HG03175 (cell line): Measurements from ENCODE around the gene ZNF438.

Source experiments
- ATAC-seq: cut with Tn5 transposase; IDR thresholded peaks from one replicate; pipeline ENCODE4 v1.9.1; 2021; ENCODE audit warnings: mild to moderate bottlenecking, moderate library complexity; ENCODE audit not compliant: unreplicated experiment

ZNF438 gene

GRCh38 chr10:30853066-30853465 lies 178.6 kb downstream of the ZNF438 start:
- no peak for ATAC-seq

GRCh38 chr10:30850776-30851175 lies 180.9 kb downstream of the ZNF438 start:
- ATAC-seq = no peak

- no peak for ATAC-seq
These were observed 182.2 kb downstream of the ZNF438 start for GRCh38 chr10:30849231-30850035.

- ATAC-seq = no peak
These were observed 183.2 kb downstream of the ZNF438 start for GRCh38 chr10:30848396-30849032.

- ATAC-seq = no peak
These were observed 184.0 kb downstream of the ZNF438 start for GRCh38 chr10:30847642-30848041.

GRCh38 chr10:30847199-30847598 lies 184.5 kb downstream of the ZNF438 start:
- no peak for ATAC-seq

- no peak for ATAC-seq
These were observed 185.0 kb downstream of the ZNF438 start for GRCh38 chr10:30846710-30847109.

GRCh38 chr10:30842894-30843293 lies 188.8 kb downstream of the ZNF438 start:
- no peak for ATAC-seq

- ATAC-seq = no peak
These were observed 189.5 kb downstream of the ZNF438 start for GRCh38 chr10:30842185-30842584.

- no peak for ATAC-seq
These were observed 191.1 kb downstream of the ZNF438 start for GRCh38 chr10:30840395-30841050.

GRCh38 chr10:30839652-30840051 lies 192.0 kb downstream of the ZNF438 start:
- no peak for ATAC-seq

- no peak for ATAC-seq
These were observed 195.3 kb downstream of the ZNF438 start for GRCh38 chr10:30836406-30836805.

GRCh38 chr10:30835146-30835545 lies 196.5 kb downstream of the ZNF438 start:
- no peak for ATAC-seq

GRCh38 chr10:30834651-30835050 lies 197.0 kb downstream of the ZNF438 start:
- ATAC-seq = no peak

- ATAC-seq = no peak
These were observed 197.5 kb downstream of the ZNF438 start for GRCh38 chr10:30834153-30834552.

- no peak for ATAC-seq
These were observed 198.1 kb downstream of the ZNF438 start for GRCh38 chr10:30833628-30833970.

GRCh38 chr10:30832749-30833627 lies 198.7 kb downstream of the ZNF438 start:
- no peak for ATAC-seq

- ATAC-seq = no peak
These were observed 199.5 kb downstream of the ZNF438 start for GRCh38 chr10:30832001-30832748.

- no peak for ATAC-seq
These were observed 200.2 kb downstream of the ZNF438 start for GRCh38 chr10:30831426-30831825.
